Pancreas (tissue), 10 donors: ENCODE results near the gene POLR3A. TPM values are rescaled to one million over a fixed set of nuclear protein-coding genes. Genes with fewer than 3 reads are reported as not detected.

ENCODE experiments used
- ATAC-seq, 4 donors: fragments of 200-7000 bp; cut with Tn5 transposase; one replicate each; pipeline versions ENCODE4 v1.8.0 to v1.9.1; 2020; ENCODE audit warnings: mild to moderate bottlenecking in 4 of 4, moderate library complexity in 4 of 4
- DNase-seq, 6 donors: peaks; one replicate each; pipeline ENCODE4 v3.0.0-alpha.2; 2020
- FAIRE-seq: peaks from 2 replicates; lab custom pipeline; 2012; peaks lifted over from hg19 to GRCh38; lab: Jason Lieb, UNC
- H3K27ac ChIP-seq, 4 donors: fragments of 200-600 bp; sonication (generic); 1 replicate in 3 of 4; 2 replicates in 1 of 4; pipeline versions ENCODE4 v1.5.0 to v1.8.0; 2020
- H3K27me3 ChIP-seq, 4 donors: fragments of 200-600 bp; one replicate each; pipeline ENCODE4 v1.8.0; 2021
- H3K36me3 ChIP-seq, 3 donors: fragments of 200-600 bp; sonication (generic) in 1 of 3; one replicate each; pipeline versions ENCODE4 v1.5.0 to v1.8.0; 2020 to 2021
- H3K4me1 ChIP-seq, 3 donors: fragments of 200-600 bp; one replicate each; pipeline ENCODE4 v1.8.0; 2021
- H3K4me3 ChIP-seq, 4 donors: fragments of 200-600 bp; sonication (generic) in 2 of 4; one replicate each; pipeline versions ENCODE4 v1.5.0 to v1.8.0; 2020 to 2021
- H3K9me3 ChIP-seq, 4 donors: fragments of 200-600 bp; one replicate each; pipeline ENCODE4 v1.8.0; 2021
- CTCF ChIP-seq, 4 donors: fragments of 200-600 bp; sonication (generic) in 3 of 4; IDR thresholded peaks; one replicate each; pipeline versions ENCODE4 v1.5.0 to v1.8.0; 2021; ENCODE audit warnings: antibody characterized with exemption in 4 of 4
- WGBS, 2 donors: extraction: QIAGEN DNeasy Blood & Tissue Kit; methylation state at CpG; one replicate each; pipeline ENCODE4 v1.1.7; 2013; 5-methylcytosine and 5-hydroxymethylcytosine counted together
- intact Hi-C, 3 donors: fragments of 100-400 bp; cut with DNase I; formaldehyde crosslinking; loops; one replicate each; pipeline versions ENCODE4 v1.11.1 to v1.14.2; 2022
- polyA plus RNA-seq, 2 donors: library from polyadenylated mRNA; stranded (reverse); fragments of 200-250 nt; gene quantifications; one replicate each; pipeline ENCODE4 v1.2.3, GENCODE V29; 2013
- total RNA-seq, 6 donors: library from RNA; stranded (reverse); fragmentation: NEBNext Ultra II Directional in 4 of 6; extraction: Animal tissue kit (Norgen Biotek cat#: 25700) in 4 of 6; gene quantifications; one replicate each; pipeline versions ENCODE4 v1.2.1 to v1.2.4, GENCODE V29; 2021 to 2023
- donor health status: healthy with polysubstance abuse.
- donor health status: DM: no; HTN: no; CAD: no; lungs with moderate emphysema.
- donor health status: DM: no; HTN: no; CAD: no.
- donor health status: control.
- donor health status: control.
- donor health status: Bipolar disorder and iron deficiency.
- donor health status: DM: yes; HTN: yes; CAD: no.
- donor health status: DM: no; HTN: no; CAD: no.
- donor health status: DM: no; HTN: no; CAD: no.
- donor health status: DM: yes; HTN: yes; CAD: no.

The POLR3A gene
- total and polyA plus RNA-seq, 8 donors = 4.0 to 7.4 (median 5.4) TPM

GRCh38 chr10:78059906-78060702 is 30.8 kb upstream of the POLR3A start:
- FAIRE-seq = no peak
- H3K27ac ChIP-seq = no peak overlapping the region
- DNase-seq = no peak
- intact Hi-C loops = no loop called here
- no peaks in the 10 kb centered on the region for H3K4me1 ChIP-seq
- H3K9me3 ChIP-seq = no peaks in the 10 kb centered on the region
- WGBS, 2 donors = 77 to 90% methylated on average over 12 of the region's 12 CpGs
- no peaks in the 10 kb centered on the region for H3K36me3 ChIP-seq
- TF ChIP-seq CTCF (IDR thresholded peaks at IDR 0.05) = no peak
- H3K27me3 ChIP-seq = no peaks in the 10 kb centered on the region
- no peak overlapping the region for H3K4me3 ChIP-seq
- no peak for ATAC-seq

GRCh38 chr10:78058562-78058961 is 29.2 kb upstream of the POLR3A start:
- Histone ChIP-seq H3K4me3 (no peak overlapping the region), H3K36me3 (no peaks in the 10 kb centered on the region), H3K9me3 (no peaks in the 10 kb centered on the region), H3K27me3 (no peaks in the 10 kb centered on the region), H3K4me1 (no peaks in the 10 kb centered on the region), H3K27ac (no peak overlapping the region)
- whole genome bisulfite sequencing, 2 donors = 58 to 61% methylated on average over 5 of the region's 5 CpGs
- no peak for ATAC-seq
- intact Hi-C loops = no loop called here
- FAIRE-seq = no peak
- no peak for DNase-seq
- TF ChIP-seq CTCF (IDR thresholded peaks at IDR 0.05) = no peak

GRCh38 chr10:78053211-78053868 is 24.0 kb upstream of the POLR3A start:
- FAIRE-seq = no peak

GRCh38 chr10:78049851-78050250 is 20.5 kb upstream of the POLR3A start:
- H3K36me3 ChIP-seq = no peaks in the 10 kb centered on the region
- no peak for FAIRE-seq
- H3K4me1 ChIP-seq = no peaks in the 10 kb centered on the region
- DNase-seq = no peak
- no peak for ATAC-seq
- no peak overlapping the region for H3K27ac ChIP-seq
- H3K9me3 ChIP-seq = no peaks in the 10 kb centered on the region
- WGBS, 2 donors = 83 to 89% methylated on average over 1 of the region's 1 CpG
- TF ChIP-seq CTCF (IDR thresholded peaks at IDR 0.05) = no peak
- no peaks in the 10 kb centered on the region for H3K27me3 ChIP-seq
- no peak overlapping the region for H3K4me3 ChIP-seq
- intact Hi-C loops = loop anchor here in 2 of 3 donors (5.0 to 10.0 kb wide), 3 partner anchors 605 to 1152 kb away; no protein-coding TSS in a partner anchor

More at GRCh38 chr10:78053211-78053868, 24.0 kb upstream of the POLR3A start:
- no peaks in the 10 kb centered on the region for H3K4me1 ChIP-seq
- H3K4me3 ChIP-seq = no peak overlapping the region
- no peaks in the 10 kb centered on the region for H3K36me3 ChIP-seq
- WGBS, 2 donors = 76 to 78% methylated on average over 7 of the region's 7 CpGs
- no peak overlapping the region for H3K27ac ChIP-seq
- no peaks in the 10 kb centered on the region for H3K9me3 ChIP-seq
- ATAC-seq (no peak), DNase-seq (no peak)
- intact Hi-C loops = no loop called here
- TF ChIP-seq CTCF (IDR thresholded peaks at IDR 0.05) = no peak
- no peaks in the 10 kb centered on the region for H3K27me3 ChIP-seq
